ENCODE results near the gene CEACAM18.

The CEACAM18 gene

GRCh38 chr19:51531349-51532315 is 53.3 kb downstream of the CEACAM18 start, which contains the start of gene SIGLEC6:
Gene SIGLEC6 (minus strand): TSS chr19:51531670. CDS start chr19:51531648, 22 bp downstream.
- DNase-seq (ENCODE audit: low read depth), result no peak

- DNase-seq (ENCODE audit: low read depth), result no peak
Measured at GRCh38 chr19:51535535-51535934, 57.2 kb downstream of the CEACAM18 start.

GRCh38 chr19:51539821-51540366 is 61.6 kb downstream of the CEACAM18 start:
- no peak for DNase-seq (ENCODE audit: low read depth)

Data from GM04503 (cell line).